PFSK-1 (cell line): ENCODE results near the gene RNF151.

Experiments
- SIN3A ChIP-seq: IDR thresholded peaks from 2 replicates; pipeline ENCODE4 v1.6.1; 2012; ENCODE audit warnings: mild to moderate bottlenecking, low read length, moderate library complexity, borderline replicate concordance; ENCODE audit not compliant: insufficient read depth
- TAF1 ChIP-seq: IDR thresholded peaks from 2 replicates; pipeline ENCODE4 v1.6.1; 2012; ENCODE audit warnings: low read length, control low read depth, borderline replicate concordance; ENCODE audit not compliant: insufficient read depth
- TF ChIP-seq, protein P1 (sequence below), 2 experiments: IDR thresholded peaks; 2 replicates each; pipeline versions ENCODE4 v1.6.1 to v1.8.0; 2011 to 2012; ENCODE audit warnings: low read depth in 2 of 2, low read length in 2 of 2, control low read depth in 1 of 2, inconsistent platforms in 1 of 2, mild to moderate bottlenecking in 1 of 2, moderate library complexity in 1 of 2; ENCODE audit not compliant: insufficient read depth in 1 of 2

DNA sequence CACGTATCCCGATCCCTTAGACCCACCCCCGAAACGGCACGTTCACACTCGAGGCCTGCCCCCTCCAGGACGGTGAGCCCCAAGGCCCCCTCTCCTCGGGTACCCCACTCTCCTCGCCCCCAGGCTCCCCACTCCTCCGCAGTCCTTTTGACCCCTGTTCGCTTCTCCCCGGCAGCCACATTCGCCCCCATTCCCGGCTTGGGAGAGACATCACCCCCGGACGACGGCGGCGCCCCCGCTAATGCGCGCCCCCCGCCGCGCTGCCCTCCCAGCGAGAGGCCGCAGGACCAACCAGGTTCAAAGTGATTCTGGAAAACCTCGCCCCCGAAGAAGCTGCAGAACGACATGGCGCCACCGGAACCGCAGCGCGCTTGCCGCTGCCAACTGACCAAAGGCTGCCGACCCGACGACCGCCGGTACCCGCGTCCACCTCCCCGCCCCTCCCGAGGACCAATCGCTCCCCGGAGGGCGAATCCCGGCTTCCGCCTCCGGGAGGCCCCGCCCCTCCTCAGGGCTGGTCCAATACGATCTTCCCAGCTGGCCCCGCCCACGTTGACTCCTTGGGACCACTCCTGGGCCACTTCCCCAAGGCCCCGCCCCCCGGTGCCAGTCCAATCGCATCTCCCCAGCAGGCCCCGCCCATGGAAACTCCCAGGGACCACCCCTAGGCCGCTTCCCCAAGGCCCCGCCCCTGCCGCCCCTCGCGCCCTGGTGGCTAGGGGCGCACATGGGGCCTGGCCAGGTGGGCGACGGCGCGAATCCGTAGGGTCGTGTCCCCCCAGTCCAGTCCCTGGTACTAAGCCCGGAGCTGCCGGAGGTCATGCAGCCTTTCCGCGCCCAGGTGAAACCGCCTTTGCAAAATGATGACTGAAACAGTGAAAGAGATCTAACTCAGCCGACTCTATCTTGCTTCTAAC lies 23.6 kb upstream of the RNF151 start, which contains the start of gene MSRB1:
- TF ChIP-seq, protein P1, sequence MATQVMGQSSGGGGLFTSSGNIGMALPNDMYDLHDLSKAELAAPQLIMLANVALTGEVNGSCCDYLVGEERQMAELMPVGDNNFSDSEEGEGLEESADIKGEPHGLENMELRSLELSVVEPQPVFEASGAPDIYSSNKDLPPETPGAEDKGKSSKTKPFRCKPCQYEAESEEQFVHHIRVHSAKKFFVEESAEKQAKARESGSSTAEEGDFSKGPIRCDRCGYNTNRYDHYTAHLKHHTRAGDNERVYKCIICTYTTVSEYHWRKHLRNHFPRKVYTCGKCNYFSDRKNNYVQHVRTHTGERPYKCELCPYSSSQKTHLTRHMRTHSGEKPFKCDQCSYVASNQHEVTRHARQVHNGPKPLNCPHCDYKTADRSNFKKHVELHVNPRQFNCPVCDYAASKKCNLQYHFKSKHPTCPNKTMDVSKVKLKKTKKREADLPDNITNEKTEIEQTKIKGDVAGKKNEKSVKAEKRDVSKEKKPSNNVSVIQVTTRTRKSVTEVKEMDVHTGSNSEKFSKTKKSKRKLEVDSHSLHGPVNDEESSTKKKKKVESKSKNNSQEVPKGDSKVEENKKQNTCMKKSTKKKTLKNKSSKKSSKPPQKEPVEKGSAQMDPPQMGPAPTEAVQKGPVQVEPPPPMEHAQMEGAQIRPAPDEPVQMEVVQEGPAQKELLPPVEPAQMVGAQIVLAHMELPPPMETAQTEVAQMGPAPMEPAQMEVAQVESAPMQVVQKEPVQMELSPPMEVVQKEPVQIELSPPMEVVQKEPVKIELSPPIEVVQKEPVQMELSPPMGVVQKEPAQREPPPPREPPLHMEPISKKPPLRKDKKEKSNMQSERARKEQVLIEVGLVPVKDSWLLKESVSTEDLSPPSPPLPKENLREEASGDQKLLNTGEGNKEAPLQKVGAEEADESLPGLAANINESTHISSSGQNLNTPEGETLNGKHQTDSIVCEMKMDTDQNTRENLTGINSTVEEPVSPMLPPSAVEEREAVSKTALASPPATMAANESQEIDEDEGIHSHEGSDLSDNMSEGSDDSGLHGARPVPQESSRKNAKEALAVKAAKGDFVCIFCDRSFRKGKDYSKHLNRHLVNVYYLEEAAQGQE (IDR thresholded peaks at IDR 0.05; ENCODE audit: insufficient read depth in 1 of 2, low read depth in 2 of 2, low read length in 2 of 2): no peak
- no peak for TF ChIP-seq SIN3A
- peak; percentile 84; the same call in 1 of the 2 replicates for TF ChIP-seq TAF1
